Heart left ventricle (tissue), 16 donors: ENCODE data around the gene ERMP1. TPM values are rescaled to one million over a fixed set of nuclear protein-coding genes. Genes with fewer than 3 reads are reported as not detected.

ENCODE experiments used
- ATAC-seq, 4 donors: fragments of 200-7000 bp; cut with Tn5 transposase; one replicate each; pipeline ENCODE4 v1.9.1; 2020 to 2022; ENCODE audit warnings: moderate library complexity in 4 of 4, mild to moderate bottlenecking in 3 of 4, moderate number of reproducible peaks in 1 of 4
- DNase-seq, 5 donors: peaks; one replicate each; pipeline ENCODE4 v3.0.0-alpha.2; 2020
- H3K27ac ChIP-seq, 12 donors: fragments of 200-600 bp; sonication (generic) in 4 of 12; one replicate each; pipeline versions ENCODE4 v1.5.0 to v1.8.0; 2016 to 2022; ENCODE audit warnings: mild to moderate bottlenecking in 2 of 12
- H3K27me3 ChIP-seq, 9 donors: fragments of 200-600 bp; sonication (generic) in 2 of 9; one replicate each; pipeline versions ENCODE4 v1.5.1 to v1.8.0; 2016 to 2022; ENCODE audit warnings: mild to moderate bottlenecking in 3 of 9
- H3K36me3 ChIP-seq, 9 donors: fragments of 200-600 bp; sonication (generic) in 2 of 9; one replicate each; pipeline versions ENCODE4 v1.5.0 to v1.8.0; 2018 to 2022; ENCODE audit warnings: mild to moderate bottlenecking in 2 of 9
- H3K4me1 ChIP-seq, 12 donors: fragments of 200-600 bp; sonication (generic) in 4 of 12; one replicate each; pipeline versions ENCODE4 v1.5.0 to v1.8.0; 2016 to 2022; ENCODE audit warnings: mild to moderate bottlenecking in 3 of 12
- H3K4me3 ChIP-seq, 12 donors: fragments of 200-600 bp; sonication (generic) in 4 of 12; one replicate each; pipeline versions ENCODE4 v1.5.0 to v1.8.0; 2017 to 2022; ENCODE audit warnings: mild to moderate bottlenecking in 9 of 12, moderate library complexity in 4 of 12
- H3K9me3 ChIP-seq, 12 donors: fragments of 200-600 bp; sonication (generic) in 4 of 12; one replicate each; pipeline versions ENCODE4 v1.5.0 to v1.8.0; 2016 to 2022; ENCODE audit warnings: mild to moderate bottlenecking in 1 of 12
- CTCF ChIP-seq, 12 donors: fragments of 200-600 bp; sonication (generic) in 4 of 12; IDR thresholded peaks; one replicate each; pipeline versions ENCODE4 v1.5.0 to v1.8.0; 2018 to 2022; ENCODE audit warnings: antibody characterized with exemption in 12 of 12, mild to moderate bottlenecking in 5 of 12
- POLR2A ChIP-seq, 2 donors: fragments of 450-650 bp; IDR thresholded peaks; one replicate each; pipeline ENCODE4 v1.6.1; 2017; ENCODE audit warnings: antibody characterized with exemption in 2 of 2, mild to moderate bottlenecking in 2 of 2, moderate library complexity in 2 of 2
- WGBS, 4 donors: extraction: QIAGEN DNeasy Blood & Tissue Kit in 2 of 4; methylation state at CpG; one replicate each; pipeline versions ENCODE4 v1.1.5 to v1.1.7; 2013 to 2018; 5-methylcytosine and 5-hydroxymethylcytosine counted together
- intact Hi-C, 10 donors: fragments of 100-400 bp; cut with DNase I; formaldehyde crosslinking; loops; one replicate each; pipeline versions ENCODE4 v1.11.1 to v1.14.2; 2022
- polyA plus RNA-seq, 2 donors: library from polyadenylated mRNA; stranded (reverse); fragments of 200-250 nt; gene quantifications; one replicate each; pipeline ENCODE4 v1.2.3, GENCODE V29; 2013
- total RNA-seq, 9 donors: library from RNA; depleted of rRNA in 2 of 9; stranded (reverse); fragments of >200 nt in 2 of 9; fragmentation: NEBNext Ultra II Directional in 3 of 9; extraction: Animal tissue kit (Norgen Biotek cat#: 25700) in 3 of 9; gene quantifications; one replicate each; pipeline versions ENCODE4 v1.1.0 to v1.2.4, GENCODE V29; 2016 to 2023
- donor health status: ischemic (EF 13 %, LVEDD 7.1; RV severe dilation, severe dysfunction).
- donor health status: healthy with polysubstance abuse.
- donor health status: DM: no; HTN: yes; CAD: no.
- donor health status: DM: no; HTN: no; CAD: no.
- donor health status: ischemic (EF 25% LVEDD 6.9; RV normal size, moderate dysfunction).
- donor health status: ischemic (EF 25% LVEDD 5.7; RV mildly dilated, moderate dysfunction).
- donor health status: healthy.
- donor health status: DM: yes; HTN: yes; CAD: no.
- donor health status: ischemic (EF 35%, LVEDD 5.7; RV mildly dilated, moderate dysfunction).
- donor health status: nonischemic (EF 11% LVEDD 7.7; RV severe dilation, severe dysfunction).
- donor health status: DM: yes; HTN: yes; CAD: no.
- donor health status: PGD.
- donor health status: ischemic (EF 29% LVEDD 5.4; RV normal size, mild dysfunction).
- donor health status: nonischemic (EF 23%, LVEDD 6.1; RV moderate dilation, normal function).

Gene ERMP1
- total and polyA plus RNA-seq, 11 donors = 5.8 to 28.7 (median 20.5) TPM

GRCh38 chr9:5850724-5851122 is 17.8 kb upstream of the ERMP1 start:
- intact Hi-C loops = no loop called here
- H3K36me3 ChIP-seq = no peaks in the 10 kb centered on the region
- DNase-seq = no peak
- no peak overlapping the region for H3K4me3 ChIP-seq
- no peaks in the 10 kb centered on the region for H3K9me3 ChIP-seq
- no peak overlapping the region for H3K27ac ChIP-seq
- ATAC-seq = no peak
- peaks cover 0 to 17% (median 0%) of the 10 kb centered on the region in 12 donors for H3K4me1 ChIP-seq
- H3K27me3 ChIP-seq = no peaks in the 10 kb centered on the region
- TF ChIP-seq CTCF (IDR thresholded peaks at IDR 0.05) = no peak
- TF ChIP-seq POLR2A (IDR thresholded peaks at IDR 0.05) = no peak

GRCh38 chr9:5848372-5848882 is 15.5 kb upstream of the ERMP1 start:
- no peaks in the 10 kb centered on the region for H3K27me3 ChIP-seq
- 78 to 88% (median 82%) methylated on average over 3 of the region's 3 CpGs for WGBS, 4 donors
- TF ChIP-seq CTCF (IDR thresholded peaks at IDR 0.05) (no peak), POLR2A (IDR thresholded peaks at IDR 0.05) (no peak)
- no peak overlapping the region for H3K4me3 ChIP-seq
- DNase-seq = no peak
- H3K4me1 ChIP-seq = peaks cover 0 to 38% (median 0%) of the 10 kb centered on the region in 12 donors
- no peak for ATAC-seq
- H3K27ac ChIP-seq = no peak overlapping the region
- H3K9me3 ChIP-seq = no peaks in the 10 kb centered on the region
- no peaks in the 10 kb centered on the region for H3K36me3 ChIP-seq
- intact Hi-C loops = no loop called here

- intact Hi-C loops = no loop called here
- ATAC-seq (no peak), DNase-seq (no peak)
- 82 to 91% (median 89%) methylated on average over 4 of the region's 4 CpGs for WGBS, 4 donors
- no peak overlapping the region for H3K27ac ChIP-seq
- H3K4me1 ChIP-seq = peaks cover 0 to 44% (median 0%) of the 10 kb centered on the region in 12 donors
- no peaks in the 10 kb centered on the region for H3K27me3 ChIP-seq
- no peaks in the 10 kb centered on the region for H3K36me3 ChIP-seq
- no peak overlapping the region for H3K4me3 ChIP-seq
- TF ChIP-seq CTCF (IDR thresholded peaks at IDR 0.05) (no peak), POLR2A (IDR thresholded peaks at IDR 0.05) (no peak)
- no peaks in the 10 kb centered on the region for H3K9me3 ChIP-seq
Observed at GRCh38 chr9:5846501-5846921, 13.6 kb upstream of the ERMP1 start.

- 89 to 100% (median 98%) methylated on average over 1 of the region's 1 CpG for WGBS, 4 donors
- intact Hi-C loops = no loop called here
- ATAC-seq (no peak), DNase-seq (no peak)
- Histone ChIP-seq H3K9me3 (no peaks in the 10 kb centered on the region), H3K4me1 (peaks cover 0 to 41% (median 0%) of the 10 kb centered on the region in 12 donors), H3K27me3 (no peaks in the 10 kb centered on the region), H3K4me3 (no peak overlapping the region), H3K36me3 (no peaks in the 10 kb centered on the region), H3K27ac (no peak overlapping the region)
- TF ChIP-seq POLR2A (IDR thresholded peaks at IDR 0.05) = no peak
- no peak for TF ChIP-seq CTCF (IDR thresholded peaks at IDR 0.05)
Observed at GRCh38 chr9:5846096-5846495, 13.2 kb upstream of the ERMP1 start.
